GM12878 (cell line): Measurements from ENCODE around the gene NAV3. TPM values are rescaled to one million over a fixed set of nuclear protein-coding genes. Genes with fewer than 3 reads are reported as not detected.

Experiments
- ATAC-seq: fragments of 200-7000 bp; cut with Tn5 transposase; 3 replicates; pipeline ENCODE4 v1.9.1; 2020; ENCODE audit warnings: mild to moderate bottlenecking, moderate library complexity
- BruUV-seq: library from RNA; stranded (reverse); fragments of 400-500 nt; replicated peaks from 2 replicates; lab custom pipeline; 2021; lab: Mats Ljungman, UMichigan
- CTCF ChIA-PET: fragments of 300-600 bp; sonication (Branson Sonifier 250); formaldehyde crosslinking; extraction: SDS; loops from one replicate; lab custom pipeline; 2021; ENCODE audit warnings: inconsistent platforms; lab: Yijun Ruan, JAX
- POLR2A ChIA-PET: fragments of 350-600 bp; formaldehyde crosslinking; extraction: SDS; loops from one replicate; lab custom pipeline; 2021; ENCODE audit warnings: inconsistent platforms; lab: Charles Lee
- RAD21 ChIA-PET: fragments of 300-600 bp; sonication (Branson Sonifier 250); formaldehyde crosslinking; loops from one replicate; lab custom pipeline; 2023; ENCODE audit warnings: antibody characterized with exemption; ENCODE audit not compliant: unreplicated experiment; lab: Charles Lee
- SMC1A ChIA-PET: fragments of 300-600 bp; sonication (Branson Sonifier 250); formaldehyde crosslinking; loops from one replicate; lab custom pipeline; 2023; ENCODE audit not compliant: unreplicated experiment, uncharacterized antibody; lab: Charles Lee
- DNase-seq: peaks from one replicate; pipeline ENCODE4 v3.0.0-alpha.2; 2011; ENCODE audit warnings: low read depth, low spot score
- FAIRE-seq: peaks from 3 replicates; lab custom pipeline; 2011; peaks lifted over from hg19 to GRCh38; lab: Jason Lieb, UNC
- H2AFZ ChIP-seq: 2 replicates; pipeline ENCODE4 v1.6.0; 2011; ENCODE audit warnings: low read depth, low read length, control low read depth; ENCODE audit not compliant: control insufficient read depth
- H3K27ac ChIP-seq: 2 replicates; pipeline ENCODE4 v1.5.1; 2011; ENCODE audit warnings: control low read depth; ENCODE audit not compliant: control insufficient read depth, insufficient read depth
- H3K27me3 ChIP-seq, 2 experiments: replicated peaks in 1 of 2; 2 replicates each; pipeline versions ENCODE4 v1.6.0 to v1.6.1; 2011; ENCODE audit warnings: low read length in 1 of 2; ENCODE audit not compliant: control insufficient read depth in 2 of 2, insufficient read depth in 2 of 2
- H3K36me3 ChIP-seq, 2 experiments: 2 replicates each; pipeline ENCODE4 v1.5.1; 2011; ENCODE audit warnings: low read length in 1 of 2; ENCODE audit not compliant: control insufficient read depth in 2 of 2, insufficient read depth in 2 of 2
- H3K4me1 ChIP-seq: 2 replicates; pipeline ENCODE4 v1.6.1; 2011; ENCODE audit warnings: mild to moderate bottlenecking, low read length, moderate library complexity, mixed read lengths; ENCODE audit not compliant: control insufficient read depth, insufficient read depth
- H3K4me2 ChIP-seq: 2 replicates; pipeline ENCODE4 v1.6.0; 2011; ENCODE audit warnings: control low read depth; ENCODE audit not compliant: control insufficient read depth, insufficient read depth
- H3K4me3 ChIP-seq: fragments of 200-600 bp; sonication (generic); 2 replicates; pipeline ENCODE4 v1.5.1; 2016
- H3K79me2 ChIP-seq: 2 replicates; pipeline ENCODE4 v1.6.0; 2011; ENCODE audit warnings: low read length; ENCODE audit not compliant: control insufficient read depth, insufficient read depth
- H3K9ac ChIP-seq: 2 replicates; pipeline ENCODE4 v1.8.0; 2011; ENCODE audit warnings: low read length, control low read depth, mixed read lengths; ENCODE audit not compliant: control insufficient read depth, insufficient read depth
- H3K9me3 ChIP-seq: replicated peaks from 3 replicates; pipeline ENCODE4 v1.5.1; 2011; ENCODE audit warnings: mild to moderate bottlenecking, low read length; ENCODE audit not compliant: control insufficient read depth, insufficient read depth
- H4K20me1 ChIP-seq: 2 replicates; pipeline ENCODE4 v1.6.0; 2011; ENCODE audit not compliant: control insufficient read depth, insufficient read depth
- CREM ChIP-seq: IDR thresholded peaks from 2 replicates; pipeline ENCODE4 v1.6.1; 2014; ENCODE audit warnings: antibody characterized with exemption, low read depth
- LARP7 ChIP-seq: fragments of 450-650 bp; IDR thresholded peaks from 2 replicates; pipeline ENCODE4 v1.6.1; 2017; ENCODE audit warnings: mild to moderate bottlenecking
- MXI1 ChIP-seq: fragments of 150-350 bp; IDR thresholded peaks from 2 replicates; pipeline ENCODE4 v1.6.1; 2011; ENCODE audit warnings: low read depth, mild to moderate bottlenecking, inconsistent platforms, low read length, improper control_type of control experiment
- POLR2A ChIP-seq: IDR thresholded peaks from 2 replicates; pipeline ENCODE4 v1.6.1; 2011; ENCODE audit warnings: low read depth, mild to moderate bottlenecking, low read length
- POU2F2 ChIP-seq: IDR thresholded peaks from 3 replicates; pipeline ENCODE4 v1.6.1; 2011; ENCODE audit warnings: low read depth, mild to moderate bottlenecking, low read length, borderline replicate concordance
- TCF3 ChIP-seq: IDR thresholded peaks from 2 replicates; pipeline ENCODE4 v1.6.1; 2012; ENCODE audit warnings: low read depth, mild to moderate bottlenecking, low read length, borderline replicate concordance; ENCODE audit not compliant: insufficient read depth
- USF2 ChIP-seq: IDR thresholded peaks from 2 replicates; pipeline ENCODE4 v1.6.1; 2011; ENCODE audit warnings: low read depth, low read length, improper control_type of control experiment, borderline replicate concordance
- in situ Hi-C: fragments of 300-500 bp; cut with MboI; formaldehyde crosslinking; loops from 9 replicates; pipeline ENCODE4 v1.14.3; 2018; ENCODE audit warnings: mixed read lengths
- intact Hi-C: fragments of 100-400 bp; cut with micrococcal nuclease; formaldehyde crosslinking; loops from one replicate; pipeline ENCODE4 v1.14.2; 2022; ENCODE audit not compliant: unreplicated experiment
- polyA plus RNA-seq, 11 experiments: library from polyadenylated mRNA; depleted of rRNA in 4 of 11; unstranded in 6 of 11; stranded (reverse) in 5 of 11; fragments of >200 nt; fragmentation: Nextera tagmentation in 4 of 11; fragmentation: Illumina TruSeq in 1 of 11; extraction: Ambion mirVana in 4 of 11; extraction: Trizol in 1 of 11; gene quantifications; 1 replicate in 1 of 11; 2 replicates in 10 of 11; pipeline versions ENCODE4 v1.2.1 to v1.2.3, GENCODE V29; 2011 to 2016; ENCODE audit warnings: inconsistent platforms in 2 of 11, missing spikeins in 2 of 11, low read depth in 1 of 11
- total RNA-seq, 4 experiments: library from RNA; depleted of rRNA in 3 of 4; stranded (reverse); fragments of >200 nt in 3 of 4; fragmentation: Illumina TruSeq in 1 of 4; extraction: Trizol in 1 of 4; gene quantifications; 2 replicates each; pipeline versions ENCODE4 v1.2.1 to v1.2.3, GENCODE V29; 2013 to 2021
- TF ChIP-seq, protein P1 (sequence below): fragments of 450-650 bp; conservative IDR thresholded peaks from 2 replicates; pipeline ENCODE4 v1.6.1; 2017; ENCODE audit warnings: mild to moderate bottlenecking, moderate library complexity
- TF ChIP-seq, protein P2 (sequence below): IDR thresholded peaks from 2 replicates; pipeline ENCODE4 v1.6.1; 2011; ENCODE audit warnings: mild to moderate bottlenecking, low read depth, low read length, moderate library complexity; ENCODE audit not compliant: insufficient replicate concordance

NAV3 gene
- total and polyA plus RNA-seq, 10 of the 15 experiments (the other 5 are each of a cell fraction or from before 2014, with no cell fraction given): 0.05 to 0.51 (median 0.22) TPM; not detected in 1

- RAD21 ChIA-PET: no interaction called here
- in situ Hi-C loops: no loop called here
- no TSS peak for BruUV-seq
Observed at GRCh38 chr12:78062786-78063185, 232.1 kb downstream of the NAV3 start.

More at GRCh38 chr12:78062786-78063185, 232.1 kb downstream of the NAV3 start:
- Histone ChIP-seq H3K4me3 (no peak overlapping the region), H3K36me3 (no peaks in the 10 kb centered on the region), H3K9ac (no peak overlapping the region), H3K9me3 (no peaks in the 10 kb centered on the region), H4K20me1 (no peaks in the 10 kb centered on the region), H3K79me2 (no peaks in the 10 kb centered on the region)
- no peak for FAIRE-seq
- no peak for ATAC-seq
- no peak for DNase-seq
- SMC1A ChIA-PET: interaction anchor here (0.7 kb wide), 1 partner anchor 49 kb away, joined by 3 read pairs; no protein-coding TSS in a partner anchor
- intact Hi-C loops: no loop called here
- TF ChIP-seq USF2: no peak
- TF ChIP-seq POLR2A: no peak
- TF ChIP-seq POU2F2: no peak
- no peak for TF ChIP-seq TCF3
- TF ChIP-seq CREM: no peak
- TF ChIP-seq, protein P1, sequence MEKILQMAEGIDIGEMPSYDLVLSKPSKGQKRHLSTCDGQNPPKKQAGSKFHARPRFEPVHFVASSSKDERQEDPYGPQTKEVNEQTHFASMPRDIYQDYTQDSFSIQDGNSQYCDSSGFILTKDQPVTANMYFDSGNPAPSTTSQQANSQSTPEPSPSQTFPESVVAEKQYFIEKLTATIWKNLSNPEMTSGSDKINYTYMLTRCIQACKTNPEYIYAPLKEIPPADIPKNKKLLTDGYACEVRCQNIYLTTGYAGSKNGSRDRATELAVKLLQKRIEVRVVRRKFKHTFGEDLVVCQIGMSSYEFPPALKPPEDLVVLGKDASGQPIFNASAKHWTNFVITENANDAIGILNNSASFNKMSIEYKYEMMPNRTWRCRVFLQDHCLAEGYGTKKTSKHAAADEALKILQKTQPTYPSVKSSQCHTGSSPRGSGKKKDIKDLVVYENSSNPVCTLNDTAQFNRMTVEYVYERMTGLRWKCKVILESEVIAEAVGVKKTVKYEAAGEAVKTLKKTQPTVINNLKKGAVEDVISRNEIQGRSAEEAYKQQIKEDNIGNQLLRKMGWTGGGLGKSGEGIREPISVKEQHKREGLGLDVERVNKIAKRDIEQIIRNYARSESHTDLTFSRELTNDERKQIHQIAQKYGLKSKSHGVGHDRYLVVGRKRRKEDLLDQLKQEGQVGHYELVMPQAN: no peak
- TF ChIP-seq MXI1: no peak
- TF ChIP-seq, protein P2, sequence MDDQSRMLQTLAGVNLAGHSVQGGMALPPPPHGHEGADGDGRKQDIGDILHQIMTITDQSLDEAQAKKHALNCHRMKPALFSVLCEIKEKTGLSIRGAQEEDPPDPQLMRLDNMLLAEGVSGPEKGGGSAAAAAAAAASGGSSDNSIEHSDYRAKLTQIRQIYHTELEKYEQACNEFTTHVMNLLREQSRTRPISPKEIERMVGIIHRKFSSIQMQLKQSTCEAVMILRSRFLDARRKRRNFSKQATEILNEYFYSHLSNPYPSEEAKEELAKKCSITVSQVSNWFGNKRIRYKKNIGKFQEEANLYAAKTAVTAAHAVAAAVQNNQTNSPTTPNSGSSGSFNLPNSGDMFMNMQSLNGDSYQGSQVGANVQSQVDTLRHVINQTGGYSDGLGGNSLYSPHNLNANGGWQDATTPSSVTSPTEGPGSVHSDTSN: no peak
- TF ChIP-seq LARP7: no peak
- TF ChIP-seq, all 136 proteins: peak for 0
- H2AFZ ChIP-seq: no peak overlapping the region
- no peaks in the 10 kb centered on the region for H3K4me1 ChIP-seq
- no peak overlapping the region for H3K4me2 ChIP-seq
- H3K27me3 ChIP-seq: no peaks in the 10 kb centered on the region
- ChIA-PET POLR2A (no interaction called here), CTCF (no interaction called here)
- no peak overlapping the region for H3K27ac ChIP-seq
